IPS-18c (cell line): ENCODE measurements around the gene KAT2A.

ENCODE experiments used
- H3K4me3 ChIP-seq: 2 replicates; pipeline ENCODE4 v1.7.0; 2013; ENCODE audit warnings: low read depth, mild to moderate bottlenecking, low read length, moderate library complexity; ENCODE audit not compliant: insufficient read depth
- H3K9me3 ChIP-seq: one replicate; pipeline ENCODE4 v1.6.1; 2013; ENCODE audit warnings: mild to moderate bottlenecking, low read length, moderate library complexity; ENCODE audit not compliant: control insufficient read depth, insufficient read depth

Gene KAT2A

GRCh38 chr17:42138749-42139492, 17.8 kb upstream of the KAT2A start:
- no peak overlapping the region for H3K4me3 ChIP-seq
- H3K9me3 ChIP-seq: no peaks in the 10 kb centered on the region

GRCh38 chr17:42136654-42137051, 15.5 kb upstream of the KAT2A start:
- H3K4me3 ChIP-seq: no peak overlapping the region
- no peaks in the 10 kb centered on the region for H3K9me3 ChIP-seq

GRCh38 chr17:42135664-42136653, 14.8 kb upstream of the KAT2A start:
- H3K9me3 ChIP-seq: no peaks in the 10 kb centered on the region
- H3K4me3 ChIP-seq: no peak overlapping the region

- H3K4me3 ChIP-seq: no peak overlapping the region
These were observed 14.0 kb upstream of the KAT2A start for GRCh38 chr17:42135151-42135550.

GRCh38 chr17:42133461-42134041, 12.4 kb upstream of the KAT2A start:
- no peak overlapping the region for H3K4me3 ChIP-seq
- H3K9me3 ChIP-seq: no peaks in the 10 kb centered on the region

More at GRCh38 chr17:42135151-42135550, 14.0 kb upstream of the KAT2A start:
- no peaks in the 10 kb centered on the region for H3K9me3 ChIP-seq

GRCh38 chr17:42132941-42133340, 11.8 kb upstream of the KAT2A start:
- H3K9me3 ChIP-seq: no peaks in the 10 kb centered on the region
- no peak overlapping the region for H3K4me3 ChIP-seq

GRCh38 chr17:42131981-42132432, 10.8 kb upstream of the KAT2A start:
- Histone ChIP-seq H3K4me3 (no peak overlapping the region), H3K9me3 (no peaks in the 10 kb centered on the region)

- Histone ChIP-seq H3K4me3 (no peak overlapping the region), H3K9me3 (no peaks in the 10 kb centered on the region)
These were observed 10.1 kb upstream of the KAT2A start for GRCh38 chr17:42131232-42131631.

GRCh38 chr17:42130310-42130936, 9.3 kb upstream of the KAT2A start:
- H3K9me3 ChIP-seq: no peaks in the 10 kb centered on the region
- H3K4me3 ChIP-seq: no peak overlapping the region

GRCh38 chr17:42129109-42129837, 8.1 kb upstream of the KAT2A start:
- Histone ChIP-seq H3K9me3 (no peaks in the 10 kb centered on the region), H3K4me3 (no peak overlapping the region)

- no peaks in the 10 kb centered on the region for H3K9me3 ChIP-seq
- H3K4me3 ChIP-seq: no peak overlapping the region
These were observed 6.2 kb upstream of the KAT2A start for GRCh38 chr17:42127414-42127813.

- H3K4me3 ChIP-seq: no peak overlapping the region
These were observed 5.7 kb upstream of the KAT2A start for GRCh38 chr17:42126836-42127235.

GRCh38 chr17:42125565-42125964, 4.4 kb upstream of the KAT2A start:
- H3K9me3 ChIP-seq: no peaks in the 10 kb centered on the region
- no peak overlapping the region for H3K4me3 ChIP-seq

More at GRCh38 chr17:42126836-42127235, 5.7 kb upstream of the KAT2A start:
- H3K9me3 ChIP-seq: no peaks in the 10 kb centered on the region

GRCh38 chr17:42124256-42124655, 3.1 kb upstream of the KAT2A start:
- Histone ChIP-seq H3K4me3 (no peak overlapping the region), H3K9me3 (no peaks in the 10 kb centered on the region)

- no peaks in the 10 kb centered on the region for H3K9me3 ChIP-seq
- peak within 1 kb of the TSS; percentile 40; the same call in 1 of the 2 replicates for H3K4me3 ChIP-seq
These were observed 1.5 kb upstream of the KAT2A start, which contains the start of gene HSPB9 for GRCh38 chr17:42122371-42123303. HSPB9 (plus strand) TSS chr17:42122804; CDS start chr17:42122851, 47 bp downstream.
